Hematopoietic multipotent progenitor cell treated with erythropoietin and hydrocortisone succinate and interleukin-3 and kit ligand, for 17 days (in vitro differentiated cells): ENCODE results near the gene PRSS8.

Experiments
- DNase-seq: peaks from one replicate; pipeline ENCODE4 v3.0.0-alpha.2; 2015; ENCODE audit warnings: low spot score

PRSS8 gene

DNA sequence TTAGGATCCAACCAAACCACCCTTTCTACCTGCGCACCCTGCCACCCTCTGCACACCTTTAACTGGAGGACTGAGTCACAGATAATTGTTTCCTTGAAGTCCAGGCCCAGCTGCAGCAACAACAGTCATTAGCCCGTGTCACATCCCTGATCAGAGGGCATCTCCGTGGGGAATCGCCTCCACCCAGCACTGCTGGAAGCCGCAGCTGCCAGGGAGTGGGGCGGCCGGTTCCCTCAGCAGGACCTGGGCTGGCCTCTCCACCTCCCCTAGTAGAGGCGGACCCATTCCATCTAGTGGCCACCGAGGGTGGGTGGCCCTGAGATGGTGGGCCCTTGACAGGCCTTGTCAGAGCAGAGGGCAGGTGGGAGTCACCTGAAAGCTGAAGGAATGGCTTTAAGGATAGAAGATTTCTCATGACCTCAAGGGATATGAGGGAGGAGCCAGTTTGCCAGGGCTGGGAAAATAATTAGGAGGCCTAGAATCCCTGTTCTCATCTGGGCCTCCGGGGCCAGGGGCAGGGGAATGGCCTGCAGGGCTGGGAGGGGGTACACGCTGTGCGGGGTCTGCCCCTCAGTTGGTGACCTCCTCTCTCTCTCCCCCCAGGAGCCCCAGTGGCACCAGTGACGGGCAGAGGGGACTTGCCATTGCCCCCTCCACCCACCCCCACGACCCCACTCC lies 53.0 kb downstream of the PRSS8 start:
- no peak for DNase-seq
